Smooth muscle cell (in vitro differentiated cells): Measurements from ENCODE around the gene ATAD2B. TPM values are rescaled to one million over a fixed set of nuclear protein-coding genes. Genes with fewer than 3 reads are reported as not detected.

ENCODE experiments used
- DNase-seq: peaks from one replicate; lab custom pipeline; 2025; ENCODE audit not compliant: unreplicated experiment; lab: John Stamatoyannopoulos, UW
- H2AFZ ChIP-seq: fragments of 200-600 bp; sonication (generic); 2 replicates; pipeline ENCODE4 v1.6.0; 2016; ENCODE audit warnings: antibody characterized with exemption, low read depth, mild to moderate bottlenecking
- H3F3A ChIP-seq: fragments of 200-600 bp; sonication (generic); 2 replicates; pipeline ENCODE4 v1.6.0; 2017; ENCODE audit warnings: antibody characterized with exemption, low read depth
- H3K27ac ChIP-seq: fragments of 200-600 bp; sonication (generic); 2 replicates; pipeline ENCODE4 v1.5.1; 2016; ENCODE audit warnings: low read depth, mild to moderate bottlenecking
- H3K27me3 ChIP-seq: fragments of 200-600 bp; sonication (generic); 2 replicates; pipeline ENCODE4 v1.6.1; 2016; ENCODE audit warnings: low read depth, mild to moderate bottlenecking
- H3K36me3 ChIP-seq: fragments of 200-600 bp; sonication (generic); 2 replicates; pipeline ENCODE4 v1.5.1; 2016; ENCODE audit warnings: low read depth
- H3K4me1 ChIP-seq: fragments of 200-600 bp; sonication (generic); 2 replicates; pipeline ENCODE4 v1.5.1; 2016; ENCODE audit warnings: low read depth
- H3K4me2 ChIP-seq: fragments of 200-600 bp; sonication (generic); 2 replicates; pipeline ENCODE4 v1.6.0; 2016; ENCODE audit warnings: mild to moderate bottlenecking
- H3K4me3 ChIP-seq: fragments of 200-600 bp; sonication (generic); 2 replicates; pipeline ENCODE4 v1.5.1; 2016; ENCODE audit warnings: mild to moderate bottlenecking
- H3K79me2 ChIP-seq: fragments of 200-600 bp; sonication (generic); 2 replicates; pipeline ENCODE4 v1.6.0; 2016; ENCODE audit warnings: low read depth, mild to moderate bottlenecking
- H3K9ac ChIP-seq: fragments of 200-600 bp; sonication (generic); 2 replicates; pipeline ENCODE4 v1.6.0; 2016; ENCODE audit warnings: low read depth
- H3K9me3 ChIP-seq: fragments of 200-600 bp; sonication (generic); replicated peaks from 2 replicates; pipeline ENCODE4 v1.5.1; 2016; ENCODE audit warnings: low read depth
- H4K20me1 ChIP-seq: fragments of 200-600 bp; sonication (generic); 2 replicates; pipeline ENCODE4 v1.6.0; 2016; ENCODE audit warnings: low read depth
- WGBS: methylation state at CpG from one replicate; pipeline ENCODE4 v1.1.7; 2016; ENCODE audit warnings: low lambda C conversion rate; 5-methylcytosine and 5-hydroxymethylcytosine counted together
- polyA plus RNA-seq: library from polyadenylated mRNA; unstranded; fragments of >200 nt; fragmentation: Nextera tagmentation; extraction: Ambion mirVana; gene quantifications from 2 replicates; pipeline ENCODE4 v1.2.1, GENCODE V29; 2016
- total RNA-seq: library from RNA; depleted of rRNA; stranded (reverse); fragments of >200 nt; gene quantifications from 2 replicates; pipeline ENCODE4 v1.2.3, GENCODE V29; 2014
- TF ChIP-seq, protein P1 (sequence below): fragments of 200-600 bp; sonication (generic); IDR thresholded peaks from 2 replicates; pipeline ENCODE4 v1.5.1; 2017; ENCODE audit warnings: borderline replicate concordance, mild to moderate bottlenecking, antibody characterized with exemption; ENCODE audit not compliant: insufficient read depth, poor library complexity, severe bottlenecking

The ATAD2B gene
- total and polyA plus RNA-seq, 2 experiments from 2014 or later: 6.2 to 17.5 TPM

DNA sequence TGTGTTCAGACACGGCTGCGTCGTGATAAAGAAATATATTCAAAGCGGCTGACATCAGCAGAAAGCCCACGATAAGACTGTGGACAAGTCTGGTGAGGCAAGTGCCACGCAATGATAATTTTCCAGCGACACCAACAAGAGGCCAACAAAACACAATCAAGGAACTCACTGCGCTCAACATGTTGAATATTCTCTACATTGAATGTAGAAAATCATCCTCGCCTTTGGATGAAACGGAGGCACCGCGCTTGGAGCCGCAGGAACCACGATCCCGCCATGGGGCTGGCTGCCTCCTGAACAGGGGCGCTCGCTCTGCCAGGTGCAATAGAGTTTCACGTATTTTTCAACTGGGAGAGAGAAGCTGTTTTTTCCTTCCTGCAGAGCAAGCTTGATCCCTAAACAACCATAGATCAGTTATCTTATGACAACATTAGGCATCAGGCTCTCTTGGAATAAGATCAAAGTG, 220.3 kb downstream of the ATAD2B start:
- no peak overlapping the region for H2AFZ ChIP-seq
- no peak overlapping the region for H3K27ac ChIP-seq
- H3K4me3 ChIP-seq: no peak overlapping the region
- H3K27me3 ChIP-seq: no peaks in the 10 kb centered on the region
- H3K4me1 ChIP-seq: peaks cover under 1% of the 10 kb centered on the region
- H3K4me2 ChIP-seq: no peak overlapping the region
- TF ChIP-seq, protein P1, sequence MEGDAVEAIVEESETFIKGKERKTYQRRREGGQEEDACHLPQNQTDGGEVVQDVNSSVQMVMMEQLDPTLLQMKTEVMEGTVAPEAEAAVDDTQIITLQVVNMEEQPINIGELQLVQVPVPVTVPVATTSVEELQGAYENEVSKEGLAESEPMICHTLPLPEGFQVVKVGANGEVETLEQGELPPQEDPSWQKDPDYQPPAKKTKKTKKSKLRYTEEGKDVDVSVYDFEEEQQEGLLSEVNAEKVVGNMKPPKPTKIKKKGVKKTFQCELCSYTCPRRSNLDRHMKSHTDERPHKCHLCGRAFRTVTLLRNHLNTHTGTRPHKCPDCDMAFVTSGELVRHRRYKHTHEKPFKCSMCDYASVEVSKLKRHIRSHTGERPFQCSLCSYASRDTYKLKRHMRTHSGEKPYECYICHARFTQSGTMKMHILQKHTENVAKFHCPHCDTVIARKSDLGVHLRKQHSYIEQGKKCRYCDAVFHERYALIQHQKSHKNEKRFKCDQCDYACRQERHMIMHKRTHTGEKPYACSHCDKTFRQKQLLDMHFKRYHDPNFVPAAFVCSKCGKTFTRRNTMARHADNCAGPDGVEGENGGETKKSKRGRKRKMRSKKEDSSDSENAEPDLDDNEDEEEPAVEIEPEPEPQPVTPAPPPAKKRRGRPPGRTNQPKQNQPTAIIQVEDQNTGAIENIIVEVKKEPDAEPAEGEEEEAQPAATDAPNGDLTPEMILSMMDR: no peak
- H4K20me1 ChIP-seq: no peaks in the 10 kb centered on the region
- WGBS: 97% methylated on average over 18 of the region's 18 CpGs
- H3K79me2 ChIP-seq: no peaks in the 10 kb centered on the region
- no peak for DNase-seq
- no peaks in the 10 kb centered on the region for H3F3A ChIP-seq
- H3K9ac ChIP-seq: no peak overlapping the region
- H3K36me3 ChIP-seq: no peaks in the 10 kb centered on the region
- no peaks in the 10 kb centered on the region for H3K9me3 ChIP-seq

DNA sequence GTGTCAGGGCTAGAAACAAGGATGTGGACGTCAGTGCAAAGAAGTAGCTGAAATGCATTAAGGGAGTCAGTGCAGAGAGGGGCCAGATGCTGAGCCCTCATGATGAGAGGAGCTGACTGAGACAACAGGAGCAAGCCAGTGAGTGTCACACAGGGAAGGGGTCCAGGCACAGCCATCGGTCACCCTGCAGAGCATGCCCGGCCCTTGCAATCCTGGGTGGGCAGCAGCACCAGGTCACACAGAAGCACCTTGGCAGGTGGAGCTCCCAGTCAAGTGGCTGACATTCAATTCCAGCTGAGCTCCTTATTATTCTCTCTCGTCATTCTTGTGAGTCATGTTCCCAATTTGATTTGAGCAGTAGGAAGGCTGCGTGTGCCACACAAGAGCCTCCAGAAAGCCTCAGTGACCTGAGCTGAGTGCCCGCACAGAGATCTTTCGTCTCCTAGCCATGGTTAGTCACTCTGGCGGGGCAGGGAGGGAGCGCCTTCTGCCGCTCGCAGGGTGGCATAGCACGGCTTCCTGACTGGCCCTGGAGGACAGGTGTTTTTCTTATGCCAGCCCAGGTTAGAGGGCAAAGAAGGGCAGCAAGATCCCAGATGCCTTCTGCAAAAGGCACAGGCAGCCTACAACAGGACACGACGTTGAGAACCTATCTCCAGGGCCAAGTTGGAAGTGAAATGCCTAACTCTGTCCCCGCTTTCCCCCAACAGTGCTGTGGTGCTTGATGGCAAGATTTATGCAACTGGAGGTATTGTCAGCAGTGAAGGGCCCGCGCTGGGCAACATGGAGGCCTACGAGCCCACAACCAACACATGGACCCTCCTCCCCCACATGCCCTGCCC, 220.9 kb downstream of the ATAD2B start:
- no peaks in the 10 kb centered on the region for H3K79me2 ChIP-seq
- H2AFZ ChIP-seq: no peak overlapping the region
- no peaks in the 10 kb centered on the region for H3K9me3 ChIP-seq
- no peak overlapping the region for H3K9ac ChIP-seq
- no peaks in the 10 kb centered on the region for H3K36me3 ChIP-seq
- no peaks in the 10 kb centered on the region for H3F3A ChIP-seq
- H3K27me3 ChIP-seq: no peaks in the 10 kb centered on the region
- no peaks in the 10 kb centered on the region for H4K20me1 ChIP-seq
- no peak for DNase-seq
- no peak overlapping the region for H3K4me3 ChIP-seq
- H3K4me1 ChIP-seq: no peaks in the 10 kb centered on the region
- TF ChIP-seq, protein P1: no peak
- no peak overlapping the region for H3K27ac ChIP-seq
- 94% methylated on average over 18 of the region's 18 CpGs for WGBS
- no peak overlapping the region for H3K4me2 ChIP-seq

DNA sequence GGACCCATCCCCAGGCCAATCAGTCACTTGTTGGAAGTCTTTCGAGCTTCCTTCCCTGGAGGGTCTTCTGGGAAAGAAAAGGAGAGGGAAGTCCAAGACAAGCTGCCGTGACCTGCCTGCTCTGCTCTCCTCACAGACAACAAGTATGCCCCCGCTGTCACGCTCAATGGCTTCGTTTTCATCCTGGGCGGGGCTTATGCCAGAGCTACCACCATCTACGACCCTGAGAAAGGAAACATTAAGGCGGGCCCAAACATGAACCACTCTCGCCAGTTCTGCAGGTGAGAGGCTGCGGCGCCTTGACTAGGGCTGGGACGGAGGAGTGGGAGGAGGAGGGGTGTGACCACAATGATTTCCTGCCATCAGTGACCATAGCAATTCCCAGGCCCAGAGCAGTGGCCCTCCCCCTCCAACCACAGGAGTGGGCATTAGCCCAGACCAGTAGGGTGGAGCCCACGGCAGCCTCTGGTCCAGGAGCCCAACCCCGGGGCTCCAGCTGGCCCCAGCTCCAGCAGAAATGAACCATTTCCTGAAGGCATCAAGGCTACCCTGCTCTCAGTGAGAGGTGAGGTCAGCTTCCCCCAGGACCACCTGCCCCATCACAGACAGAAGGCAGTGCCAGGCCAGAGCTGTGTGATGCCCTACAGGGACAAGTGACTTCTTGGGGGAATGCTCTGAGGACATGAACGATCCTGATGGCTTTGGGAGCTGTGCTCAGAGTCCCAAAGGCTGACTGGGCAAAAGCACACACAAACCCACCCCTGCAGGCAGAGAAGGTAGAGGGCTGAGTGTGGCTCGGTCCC, 223.1 kb downstream of the ATAD2B start:
- H3K27ac ChIP-seq: no peak overlapping the region
- WGBS: 93% methylated on average over 15 of the region's 16 CpGs

More for the DNA sequence above, 223.1 kb downstream of the ATAD2B start:
- Histone ChIP-seq H2AFZ (no peak overlapping the region), H3F3A (no peaks in the 10 kb centered on the region), H3K27me3 (no peaks in the 10 kb centered on the region), H3K9me3 (no peaks in the 10 kb centered on the region), H3K36me3 (no peaks in the 10 kb centered on the region), H3K4me1 (no peaks in the 10 kb centered on the region), H3K79me2 (no peaks in the 10 kb centered on the region), H4K20me1 (no peaks in the 10 kb centered on the region), H3K4me2 (no peak overlapping the region), H3K9ac (no peak overlapping the region), H3K4me3 (no peak overlapping the region)
- TF ChIP-seq, protein P1: no peak
- no peak for DNase-seq
